Activated CD8-positive, alpha-beta memory T cell treated with anti-CD3 and anti-CD28 coated beads for 48 hours (primary cell): ENCODE measurements around the gene GPR62.
"Not testable (repeated sequence)": the region's sequence is repeated elsewhere in the genome, so short reads cannot be mapped to it uniquely, and the experiment has no call there.

Experiments
- DNase-seq, 3 experiments: peaks; one replicate each; pipeline ENCODE4 v3.0.0-alpha.2; 2020; ENCODE audit warnings: low read depth in 2 of 3, low spot score in 2 of 3

The GPR62 gene

GRCh38 chr3:51992017-51992682 is 37.0 kb downstream of the GPR62 start:
- DNase-seq = no peak

GRCh38 chr3:51993657-51994056 is 38.5 kb downstream of the GPR62 start:
- not testable (repeated sequence) for DNase-seq

GRCh38 chr3:51994530-51994929 is 39.3 kb downstream of the GPR62 start:
- no peak for DNase-seq

GRCh38 chr3:51995346-51996163 is 40.4 kb downstream of the GPR62 start, which contains the start of gene RPL29:
Gene RPL29 (minus strand): TSS chr3:51995895. CDS start chr3:51995461, 434 bp downstream.
- DNase-seq = peak; percentile 64 to 80 (median 74)

GRCh38 chr3:51997172-51997571 is 42.0 kb downstream of the GPR62 start:
- DNase-seq = no peak

- DNase-seq = no peak
Measured at GRCh38 chr3:51997935-51998596, 42.9 kb downstream of the GPR62 start.

GRCh38 chr3:51998774-51999173 is 43.6 kb downstream of the GPR62 start:
- DNase-seq = no peak

- DNase-seq = no peak
Measured at GRCh38 chr3:51999846-52000245, 44.7 kb downstream of the GPR62 start.

GRCh38 chr3:52001443-52001974 is 46.3 kb downstream of the GPR62 start:
- peak; percentile 62 to 85 (median 78) for DNase-seq

- no peak for DNase-seq
Measured at GRCh38 chr3:52002748-52003147, 47.6 kb downstream of the GPR62 start.

- no peak for DNase-seq
Measured at GRCh38 chr3:52004163-52004787, 49.1 kb downstream of the GPR62 start.

GRCh38 chr3:52004906-52005395 is 49.8 kb downstream of the GPR62 start:
- no peak for DNase-seq

GRCh38 chr3:52005571-52005986 is 50.4 kb downstream of the GPR62 start:
- no peak for DNase-seq

- DNase-seq = no peak
Measured at GRCh38 chr3:52006017-52006819, 51.0 kb downstream of the GPR62 start.

GRCh38 chr3:52006820-52007133 is 51.6 kb downstream of the GPR62 start:
- DNase-seq = no peak
